ENCODE data around the gene XRCC3.

DNA sequence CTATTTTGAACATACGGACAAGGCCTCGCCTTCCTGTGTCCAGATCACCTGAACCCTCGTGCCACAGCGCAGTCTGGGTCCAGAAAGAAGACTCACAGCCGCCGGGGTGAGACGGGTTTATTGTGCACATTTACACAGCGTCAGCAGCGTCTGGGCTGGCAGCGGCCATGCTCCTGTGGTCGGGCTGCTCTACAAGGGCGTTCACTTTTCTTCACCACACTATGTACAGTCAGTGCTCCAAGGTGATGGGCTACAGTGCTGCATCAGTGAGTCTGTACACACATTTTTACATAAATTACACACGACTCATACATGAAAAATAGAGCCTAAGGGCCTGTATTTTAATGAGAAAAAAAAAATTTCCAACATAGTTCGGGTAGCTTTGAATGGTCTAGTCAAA lies 18.4 kb upstream of the XRCC3 start:
- TF ChIP-seq, protein P1, sequence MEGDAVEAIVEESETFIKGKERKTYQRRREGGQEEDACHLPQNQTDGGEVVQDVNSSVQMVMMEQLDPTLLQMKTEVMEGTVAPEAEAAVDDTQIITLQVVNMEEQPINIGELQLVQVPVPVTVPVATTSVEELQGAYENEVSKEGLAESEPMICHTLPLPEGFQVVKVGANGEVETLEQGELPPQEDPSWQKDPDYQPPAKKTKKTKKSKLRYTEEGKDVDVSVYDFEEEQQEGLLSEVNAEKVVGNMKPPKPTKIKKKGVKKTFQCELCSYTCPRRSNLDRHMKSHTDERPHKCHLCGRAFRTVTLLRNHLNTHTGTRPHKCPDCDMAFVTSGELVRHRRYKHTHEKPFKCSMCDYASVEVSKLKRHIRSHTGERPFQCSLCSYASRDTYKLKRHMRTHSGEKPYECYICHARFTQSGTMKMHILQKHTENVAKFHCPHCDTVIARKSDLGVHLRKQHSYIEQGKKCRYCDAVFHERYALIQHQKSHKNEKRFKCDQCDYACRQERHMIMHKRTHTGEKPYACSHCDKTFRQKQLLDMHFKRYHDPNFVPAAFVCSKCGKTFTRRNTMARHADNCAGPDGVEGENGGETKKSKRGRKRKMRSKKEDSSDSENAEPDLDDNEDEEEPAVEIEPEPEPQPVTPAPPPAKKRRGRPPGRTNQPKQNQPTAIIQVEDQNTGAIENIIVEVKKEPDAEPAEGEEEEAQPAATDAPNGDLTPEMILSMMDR (IDR thresholded peaks at IDR 0.05): no peak
- TF ChIP-seq POLR2A (IDR thresholded peaks at IDR 0.05): no peak
